ENCODE measurements around the gene ELOVL5.
"Not testable (repeated sequence)": the region's sequence is repeated elsewhere in the genome, so short reads cannot be mapped to it uniquely, and the experiment has no call there.

Gene ELOVL5

DNA sequence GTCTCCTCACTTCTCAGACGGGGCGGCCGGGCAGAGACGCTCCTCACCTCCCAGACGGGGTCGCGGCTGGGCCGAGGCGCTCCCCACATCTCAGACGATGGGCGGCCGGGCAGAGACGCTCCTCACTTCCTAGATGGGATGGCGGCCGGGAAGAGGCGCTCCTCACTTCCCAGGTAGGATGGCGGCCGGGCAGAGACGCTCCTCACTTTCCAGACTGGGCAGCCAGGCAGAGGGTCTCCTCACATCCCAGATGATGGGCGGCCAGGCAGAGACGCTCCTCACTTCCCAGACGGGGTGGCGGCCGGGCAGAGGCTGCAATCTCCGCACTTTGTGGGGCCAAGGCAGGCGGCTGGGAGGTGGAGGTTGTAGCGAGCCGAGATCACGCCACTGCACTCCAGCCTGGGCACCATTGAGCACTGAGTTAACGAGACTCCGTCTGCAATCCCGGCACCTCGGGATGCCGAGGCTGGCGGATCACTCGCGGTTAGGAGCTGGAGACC is 43.2 kb downstream of the ELOVL5 start:
- not testable (repeated sequence) for DNase-seq (ENCODE audit: low spot score)

DNA sequence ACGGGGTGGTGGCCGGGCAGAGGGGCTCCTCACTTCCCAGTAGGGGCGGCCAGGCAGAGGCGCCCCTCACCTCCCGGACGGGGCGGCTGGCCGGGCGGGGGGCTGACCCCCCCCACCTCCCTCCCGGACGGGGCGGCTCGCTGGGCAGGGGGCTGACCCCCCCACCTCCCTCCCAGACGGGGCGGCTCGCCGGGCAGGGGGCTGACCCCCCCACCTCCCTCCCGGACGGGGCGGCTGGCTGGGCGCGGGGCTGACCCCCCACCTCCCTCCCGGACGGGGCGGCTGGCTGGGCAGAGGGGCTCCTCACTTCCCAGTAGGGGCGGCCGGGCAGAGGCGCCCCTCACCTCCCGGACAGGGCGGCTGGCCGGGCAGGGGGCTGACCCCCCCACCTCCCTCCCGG is 43.8 kb downstream of the ELOVL5 start:
- not testable (repeated sequence) for DNase-seq (ENCODE audit: low spot score)

DNA sequence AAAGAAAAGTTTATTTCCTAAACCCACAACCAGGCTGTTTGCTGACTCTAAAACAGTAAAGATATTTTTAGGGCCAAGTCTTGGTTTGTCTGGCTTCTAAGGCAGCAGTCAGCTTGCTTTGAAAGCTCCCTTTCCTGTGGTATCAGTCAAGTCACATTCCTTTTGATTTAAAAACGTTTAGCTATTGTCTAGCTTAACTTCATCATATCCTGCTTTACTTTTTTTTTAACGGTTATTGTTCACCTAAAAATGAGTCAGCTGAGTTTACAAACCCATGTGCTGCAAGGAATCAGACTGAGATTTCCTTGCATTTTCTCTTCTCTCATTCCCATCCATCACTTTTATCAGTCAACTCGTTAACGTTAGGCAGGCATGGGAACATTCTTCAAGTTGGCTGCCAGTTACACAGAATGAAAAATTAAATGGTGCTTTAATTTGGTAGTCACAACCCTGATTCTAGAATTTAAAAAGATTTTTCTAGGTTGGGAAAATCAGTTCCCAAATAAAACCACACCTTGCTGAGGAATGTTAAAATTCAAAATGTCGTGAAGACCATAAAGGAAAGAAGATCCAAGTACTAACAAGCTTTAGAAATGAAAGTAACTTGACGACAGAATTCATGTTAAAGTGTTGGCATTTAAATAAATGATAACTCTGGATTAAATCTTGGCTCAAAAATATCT is 45.9 kb downstream of the ELOVL5 start:
- peak; percentile 24 for DNase-seq (ENCODE audit: low spot score)

DNA sequence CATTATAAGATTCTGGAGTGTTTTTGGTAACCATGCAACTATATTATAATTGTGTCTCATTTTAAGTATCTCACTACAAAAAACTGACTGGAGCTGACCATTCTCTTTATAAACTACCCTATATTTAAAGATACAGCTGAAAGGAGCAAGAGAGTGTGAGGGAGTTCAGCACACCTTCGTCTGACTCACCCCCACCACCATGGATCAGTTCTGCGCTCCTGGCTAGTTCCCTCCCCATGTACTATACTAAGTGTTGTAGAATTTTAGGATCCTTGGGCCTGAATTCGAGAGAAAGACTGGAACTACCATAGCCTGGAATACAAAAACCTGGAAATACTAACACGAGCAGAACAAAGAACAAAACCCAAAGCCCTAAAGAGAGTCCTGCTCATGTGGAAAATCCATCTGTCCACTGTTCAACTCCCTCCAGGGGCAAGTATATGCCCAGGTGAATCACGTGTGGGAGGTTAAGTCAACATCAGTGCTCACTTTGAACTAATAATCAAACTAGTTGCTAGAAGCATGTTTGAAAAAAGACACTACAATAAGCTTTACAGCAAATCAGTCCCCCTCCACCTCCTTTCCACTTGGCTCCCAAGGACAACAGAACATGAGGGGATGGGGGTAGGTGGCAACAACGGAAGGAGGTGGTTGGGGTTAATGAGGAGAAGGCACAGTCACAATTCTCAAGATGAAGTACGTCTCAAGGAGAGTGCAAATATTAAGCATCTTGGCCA is 46.8 kb downstream of the ELOVL5 start:
- DNase-seq (ENCODE audit: low spot score) = no peak

DNA sequence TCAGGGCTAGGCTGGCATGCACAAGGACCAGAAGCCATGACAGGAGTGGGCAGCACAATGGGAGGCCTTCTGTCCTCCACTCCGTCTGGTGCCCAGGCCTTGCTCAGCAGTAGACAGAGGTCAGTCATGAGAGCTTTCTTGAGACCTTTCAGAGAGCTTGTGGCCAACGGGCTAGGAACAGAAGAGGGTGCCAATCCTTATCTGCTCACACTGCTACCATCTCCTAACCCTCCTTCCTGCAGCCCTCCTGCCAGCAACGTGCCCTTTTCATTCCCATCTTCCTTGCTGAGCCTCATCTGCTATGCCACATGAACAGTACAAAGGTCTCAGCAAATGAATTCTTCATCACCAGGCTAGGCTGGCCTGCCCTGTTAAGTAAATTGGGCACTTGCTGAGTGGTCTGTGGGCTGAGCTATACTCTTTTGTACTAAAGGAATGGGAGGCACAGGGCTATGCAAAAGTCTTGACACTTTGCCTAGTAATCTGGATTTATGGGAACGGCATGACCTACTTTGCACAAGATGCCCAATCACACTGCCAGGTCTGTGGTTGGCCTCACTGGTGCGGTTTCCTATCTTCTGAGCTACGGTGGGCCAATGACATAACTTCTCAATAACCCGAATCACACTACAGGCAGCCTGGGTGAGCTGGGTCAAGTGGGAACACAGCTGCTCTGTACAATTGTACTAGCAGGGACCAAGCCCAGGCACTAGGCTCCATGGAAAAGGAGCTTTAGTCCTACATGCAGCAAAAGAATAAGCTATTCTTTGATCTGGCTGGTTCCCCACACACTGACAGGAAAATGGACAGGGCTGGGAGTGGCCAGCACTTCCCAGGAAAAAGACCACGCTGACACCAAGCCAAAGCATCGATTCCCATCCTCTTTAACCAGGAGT is 47.8 kb downstream of the ELOVL5 start:
- no peak for DNase-seq (ENCODE audit: low spot score)

DNA sequence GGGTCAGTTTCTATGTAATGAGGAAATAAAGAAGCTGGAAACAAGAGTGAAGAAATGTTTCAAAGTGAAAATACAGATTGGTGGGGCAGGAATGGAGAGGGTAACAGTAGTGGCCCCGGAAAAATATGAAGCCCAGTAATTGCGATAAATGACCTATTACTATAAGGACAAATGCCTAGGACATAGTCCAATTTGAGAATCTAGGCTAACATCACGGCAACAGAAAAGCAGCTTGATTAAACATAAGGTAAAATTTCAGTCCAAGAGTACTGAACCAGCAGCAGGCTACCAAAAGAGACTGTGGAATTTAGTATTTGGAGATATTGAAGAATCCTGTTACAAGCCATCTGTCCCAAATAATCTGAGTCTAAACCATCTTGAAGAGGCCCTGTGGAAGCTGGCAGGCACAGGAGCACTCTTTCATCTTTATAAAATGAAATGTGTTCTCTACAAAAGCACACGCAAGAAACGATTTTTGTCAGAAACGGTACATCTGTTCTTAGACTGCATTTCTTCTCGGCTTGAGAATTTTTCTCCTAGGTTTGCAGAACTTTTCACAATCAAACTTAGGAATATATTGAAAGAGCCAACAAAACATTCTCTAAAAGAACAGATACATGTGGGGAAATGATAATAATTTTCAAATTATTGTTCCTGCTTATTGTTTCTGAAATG is 49.3 kb downstream of the ELOVL5 start:
- no peak for DNase-seq (ENCODE audit: low spot score)

DNA sequence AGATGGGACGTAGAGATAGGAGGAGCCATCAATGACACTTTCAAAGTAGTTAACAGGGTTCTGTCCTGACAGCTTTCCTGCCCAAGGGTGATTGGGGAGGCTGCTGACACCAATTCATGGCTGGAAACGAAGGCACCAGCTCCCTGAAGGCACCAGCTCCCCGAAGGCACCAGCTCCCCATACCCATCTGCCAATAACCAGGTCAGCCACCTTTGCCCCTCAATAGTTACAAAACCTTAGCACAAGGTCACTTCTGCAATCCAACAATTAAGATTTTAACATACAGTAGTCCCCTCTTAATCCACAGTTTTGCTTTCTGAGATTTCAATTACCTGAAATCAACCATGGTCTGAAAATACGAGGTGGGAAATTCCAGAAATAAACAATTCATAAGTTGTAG is 51.7 kb downstream of the ELOVL5 start:
- DNase-seq (ENCODE audit: low spot score) = no peak

DNA sequence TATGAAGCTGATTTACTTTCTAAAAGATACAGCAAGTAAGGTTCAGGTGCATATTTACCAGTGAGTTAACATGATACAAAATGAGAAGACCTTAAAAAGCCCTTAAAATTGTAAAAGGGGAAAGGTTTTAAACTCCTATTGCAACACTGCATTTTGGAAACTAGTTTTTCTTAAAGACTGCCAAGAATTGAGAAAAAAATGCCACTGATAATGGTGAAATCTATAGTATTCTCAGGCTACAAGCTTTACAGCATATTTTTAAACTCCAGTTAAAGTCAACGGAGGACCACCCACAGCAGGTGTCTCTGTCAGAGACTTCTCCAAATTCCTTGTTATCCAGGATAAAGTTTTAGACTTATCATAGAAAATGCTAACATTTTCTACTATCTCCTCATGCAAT is 53.6 kb downstream of the ELOVL5 start:
- DNase-seq (ENCODE audit: low spot score) = no peak

DNA sequence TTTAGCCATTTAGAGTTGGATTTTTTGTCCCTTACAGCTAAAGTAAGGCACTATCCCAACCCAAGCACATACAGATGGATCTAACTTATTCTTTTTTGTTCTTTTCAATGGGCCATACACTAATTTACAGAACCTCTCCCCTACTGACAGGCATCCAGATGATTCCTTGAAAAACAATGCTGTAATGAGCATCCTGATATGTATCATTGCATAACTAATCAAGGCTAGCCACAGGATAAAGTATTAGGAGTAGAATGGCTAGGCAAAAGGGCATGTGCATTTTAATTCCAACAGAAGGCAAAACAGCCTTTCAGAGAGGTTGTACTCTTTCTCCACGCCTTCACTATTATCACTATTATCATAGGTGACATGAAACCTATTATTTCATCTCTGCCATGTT is 54.1 kb downstream of the ELOVL5 start:
- no peak for DNase-seq (ENCODE audit: low spot score)

DNA sequence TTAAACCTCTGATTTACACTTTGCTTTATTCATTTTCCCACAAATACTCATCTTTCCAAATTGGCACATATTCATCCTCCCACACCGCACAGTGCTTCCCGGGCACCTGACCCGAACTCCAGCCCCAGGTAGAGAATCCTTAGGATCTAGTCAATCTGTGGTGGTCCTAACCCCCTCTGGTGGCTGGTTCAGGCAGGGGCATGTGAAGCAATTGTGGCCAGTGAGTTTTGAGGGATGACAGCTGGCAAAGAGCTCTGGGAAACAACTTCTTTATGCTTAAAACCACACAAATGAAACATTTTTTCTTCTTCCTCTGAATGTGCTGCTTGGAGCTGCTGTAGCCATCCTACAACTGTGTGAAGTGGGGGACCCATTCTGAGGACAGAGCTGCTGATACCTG is 54.7 kb downstream of the ELOVL5 start:
- DNase-seq (ENCODE audit: low spot score) = no peak

DNA sequence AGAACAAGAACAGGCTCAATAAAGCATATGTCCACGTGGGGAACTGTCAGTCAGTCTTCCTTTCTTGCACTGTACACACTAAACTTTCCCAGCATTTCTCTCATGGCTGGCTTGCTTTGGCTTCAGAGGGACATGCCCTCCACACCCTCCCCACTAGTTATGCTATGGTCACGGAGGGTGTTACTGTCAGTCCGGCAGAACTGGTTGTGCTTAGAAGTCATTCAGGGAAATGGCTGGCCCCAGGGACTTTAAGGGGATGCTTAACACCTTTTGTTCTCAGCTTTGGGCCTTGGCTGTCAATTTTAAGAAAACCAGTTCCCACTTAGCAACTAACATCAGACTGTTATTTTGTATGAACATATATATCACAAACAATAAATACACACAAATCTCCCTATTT is 55.1 kb downstream of the ELOVL5 start:
- DNase-seq (ENCODE audit: low spot score) = no peak

DNA sequence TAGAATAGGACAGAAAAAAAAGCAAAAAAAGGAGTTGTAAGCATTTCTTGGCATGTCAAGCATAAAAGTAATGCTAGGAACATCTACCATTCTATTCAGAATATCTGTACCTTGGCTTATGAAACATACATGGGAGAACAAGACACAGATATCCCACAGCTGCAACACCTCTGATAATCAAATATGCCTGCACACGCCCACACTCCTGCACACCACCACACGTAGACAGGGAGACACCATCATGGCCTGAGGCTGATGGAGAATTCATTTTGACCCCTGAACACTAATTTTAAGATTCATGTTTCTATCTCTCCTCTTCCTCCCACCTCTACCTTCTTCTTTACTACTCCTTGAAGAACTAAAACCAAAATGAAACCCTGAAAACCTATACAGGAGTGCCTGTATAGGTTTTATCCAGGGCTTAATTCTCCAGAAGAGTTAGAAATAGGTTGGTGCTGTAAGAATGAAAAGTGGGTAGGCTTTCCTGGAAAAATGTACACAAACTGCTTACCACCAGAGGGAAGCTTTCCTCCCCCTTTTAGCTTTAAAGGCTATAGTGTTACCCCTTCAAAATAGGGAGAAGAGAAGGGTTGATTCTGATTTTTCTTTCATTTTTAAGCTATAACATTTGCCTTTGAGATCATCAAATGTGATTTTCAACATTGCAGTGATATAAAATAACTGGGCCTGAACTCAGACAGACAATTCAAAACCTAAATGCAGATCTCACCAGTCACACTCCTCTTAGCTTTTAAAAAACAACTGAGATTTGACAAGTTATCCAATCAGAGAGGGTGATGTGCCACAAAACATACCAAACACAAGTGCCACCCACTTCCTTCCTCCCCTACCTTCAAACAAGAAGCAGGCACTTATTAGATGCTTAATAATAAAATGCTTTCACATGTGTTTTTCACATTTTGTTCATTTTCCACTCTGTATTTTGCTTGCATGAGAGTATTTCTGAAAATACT is 57.9 kb downstream of the ELOVL5 start:
- no peak for DNase-seq (ENCODE audit: low spot score)

DNA sequence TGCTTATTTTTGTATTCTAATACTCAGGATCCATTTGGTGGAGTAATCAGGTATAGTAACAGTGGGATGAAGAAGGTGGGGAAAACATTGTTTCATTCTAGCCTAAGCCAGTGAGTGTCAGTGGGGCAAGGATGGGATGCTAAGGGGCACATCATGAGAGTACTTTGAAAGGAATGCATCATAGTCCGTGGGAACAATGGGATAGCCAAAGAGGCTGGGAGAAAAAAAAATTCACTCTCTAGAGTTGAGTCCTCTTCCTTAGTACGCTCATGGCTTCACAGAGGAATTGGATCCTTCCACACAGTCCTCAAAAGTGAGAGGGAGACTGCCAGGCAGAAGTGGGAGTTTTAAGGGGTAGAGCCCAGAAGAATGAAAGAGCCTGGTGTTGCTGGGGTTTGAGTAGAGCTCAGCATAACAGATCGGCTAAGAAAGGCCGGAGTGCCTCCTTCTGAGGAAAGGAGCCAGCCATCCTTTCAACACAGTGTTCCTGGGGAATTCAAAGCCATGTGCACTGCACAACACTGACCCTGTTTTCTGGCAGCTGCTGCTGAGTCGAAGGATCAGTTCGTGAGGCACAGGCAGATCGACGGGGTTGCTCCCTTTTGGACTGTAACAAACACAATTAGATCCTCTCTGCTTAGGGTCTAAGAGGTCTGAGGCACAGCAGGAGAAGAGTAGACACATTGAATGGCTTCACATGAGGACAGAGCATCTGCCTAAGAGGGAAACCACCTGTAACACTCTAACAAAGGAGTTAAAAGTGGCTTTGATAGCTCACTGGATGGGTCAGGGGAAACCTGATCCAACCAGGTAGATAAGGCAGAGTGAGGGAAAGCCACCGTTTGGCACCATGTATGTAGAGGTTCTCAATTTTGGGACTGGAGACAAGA is 61.2 kb downstream of the ELOVL5 start:
- no peak for DNase-seq (ENCODE audit: low spot score)

DNA sequence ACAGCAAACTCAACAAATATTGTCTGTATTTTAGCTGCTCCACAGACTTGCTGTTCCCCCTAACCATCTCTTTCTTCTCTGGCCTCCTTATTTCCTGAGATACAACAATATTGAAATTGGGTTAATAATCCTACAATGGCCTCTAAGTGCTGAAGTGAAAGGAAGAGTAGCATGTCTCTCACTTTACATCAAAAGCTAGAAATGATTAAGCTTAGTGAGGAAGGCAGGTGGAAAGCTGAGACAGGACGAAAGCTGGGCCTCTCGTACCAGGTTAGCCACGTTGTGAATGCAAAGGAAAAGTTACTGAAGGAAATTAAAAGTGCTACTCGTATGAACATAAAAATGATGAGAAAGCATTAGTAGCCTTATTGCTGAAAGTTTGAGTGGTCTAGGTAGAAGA is 63.8 kb downstream of the ELOVL5 start:
- DNase-seq (ENCODE audit: low spot score) = no peak

DNA sequence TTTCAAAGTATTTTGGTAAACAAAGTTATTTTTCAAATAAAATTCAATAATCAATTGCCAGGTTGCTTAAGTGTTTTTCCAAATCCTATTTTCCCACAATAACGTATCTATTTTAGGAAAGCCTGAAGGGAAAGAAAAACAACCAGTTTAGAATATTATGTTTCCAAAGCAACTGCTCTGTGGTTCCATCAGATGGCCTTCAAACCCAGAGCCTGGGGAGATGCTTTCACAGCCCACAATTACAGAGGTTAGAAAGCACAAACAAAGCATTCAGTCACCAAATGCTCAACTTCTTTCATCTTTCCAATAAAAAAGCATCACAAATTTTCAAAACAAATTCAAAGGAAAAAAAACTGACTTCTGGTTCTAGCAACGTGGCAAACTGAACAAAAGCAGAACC is 66.0 kb downstream of the ELOVL5 start:
- DNase-seq (ENCODE audit: low spot score) = no peak

DNA sequence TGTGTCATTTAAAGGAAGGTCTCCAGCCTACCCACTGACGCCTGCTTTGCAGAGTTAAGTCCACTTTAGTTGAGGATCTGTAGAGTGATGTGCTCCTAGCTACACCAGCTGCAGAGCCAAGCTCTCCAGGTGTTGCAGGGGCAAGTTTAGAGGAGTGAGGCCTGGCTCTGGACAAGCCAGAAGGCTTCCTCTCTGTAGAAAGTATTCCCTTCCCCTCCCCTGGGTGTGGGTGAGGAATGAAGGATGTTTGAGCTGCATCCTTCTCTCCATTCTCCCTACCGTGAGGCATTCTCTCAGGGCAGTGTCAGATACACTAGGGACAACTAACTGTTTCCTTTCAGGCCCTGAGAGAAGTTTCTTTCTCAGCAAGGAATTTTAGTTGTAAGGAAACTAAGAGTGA is 66.5 kb downstream of the ELOVL5 start:
- DNase-seq (ENCODE audit: low spot score) = no peak

DNA sequence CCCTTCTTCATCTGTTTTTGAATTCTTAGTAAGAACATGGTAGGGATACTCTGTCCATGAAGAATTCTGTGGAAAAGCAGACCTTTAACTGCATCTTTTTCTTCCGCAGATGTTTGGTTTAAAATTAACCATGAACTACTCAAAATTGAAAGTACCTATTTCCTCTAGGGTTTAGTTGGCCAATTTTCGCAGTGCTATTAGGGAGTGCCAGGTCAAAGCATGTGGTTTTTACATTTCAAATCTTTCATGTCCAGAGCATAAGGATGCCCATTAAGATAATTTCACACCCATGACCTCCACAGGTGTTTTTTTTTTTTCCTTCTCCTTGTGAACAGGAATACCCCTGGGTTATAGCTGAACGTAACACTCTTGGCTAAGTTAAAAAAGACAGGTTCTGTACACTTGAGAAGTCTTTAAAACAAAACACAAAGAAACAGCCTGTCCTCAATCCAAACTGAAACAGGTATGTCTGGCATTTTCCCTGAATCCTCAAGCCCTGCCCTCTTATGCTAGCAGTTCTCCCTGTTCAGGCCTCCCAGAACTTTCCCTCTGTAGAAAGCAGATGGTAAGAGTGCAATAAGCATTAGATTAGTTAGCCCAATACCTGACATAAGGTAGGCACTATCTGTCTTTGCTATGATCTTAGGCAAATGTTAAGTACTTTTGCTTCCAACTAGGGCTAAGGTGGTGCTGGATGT is 67.1 kb downstream of the ELOVL5 start:
- DNase-seq (ENCODE audit: low spot score) = no peak

DNA sequence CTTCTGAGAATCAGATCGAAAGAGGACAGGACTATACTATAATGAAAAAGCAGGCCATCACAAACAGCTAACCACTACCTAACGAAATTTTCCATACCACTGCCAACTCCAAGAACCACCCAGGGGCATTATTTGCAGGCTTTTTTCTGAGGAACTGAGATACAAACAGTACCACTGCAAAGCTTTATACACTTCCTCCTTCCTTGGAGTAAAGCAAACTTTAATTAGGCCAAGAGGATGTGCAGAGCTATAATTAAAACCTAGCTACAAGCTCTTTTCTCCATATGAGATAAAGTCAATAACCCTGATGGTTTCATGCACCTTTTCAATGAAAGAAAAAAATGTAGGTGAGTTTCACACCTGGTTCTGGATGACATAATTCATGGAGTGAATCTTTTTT is 68.5 kb downstream of the ELOVL5 start:
- DNase-seq (ENCODE audit: low spot score) = no peak

DNA sequence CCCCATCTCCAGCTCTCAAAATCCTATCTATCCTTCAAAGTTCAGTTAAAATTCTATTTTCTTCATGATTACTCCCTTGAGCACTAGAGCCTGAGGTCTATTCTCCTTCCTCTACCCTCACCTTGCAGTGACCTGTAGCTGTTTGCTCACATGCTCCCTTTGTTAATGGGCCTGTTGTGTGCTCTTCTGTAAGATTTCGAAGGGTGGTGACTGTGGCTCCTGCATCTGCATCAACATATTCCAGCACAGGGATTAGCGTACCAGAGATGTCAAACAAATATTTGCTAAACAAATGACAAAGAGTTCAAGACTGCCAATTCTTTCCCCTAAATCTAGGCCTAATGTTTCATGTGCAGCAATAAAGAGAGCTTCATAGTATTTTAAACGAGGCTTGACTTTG is 69.5 kb downstream of the ELOVL5 start:
- no peak for DNase-seq (ENCODE audit: low spot score)

Data from LoVo (cell line).